Parathyroid adenoma (tissue), 2 donors: ENCODE results near the gene NAV2.

Source experiments
- H2AFZ ChIP-seq: fragments of 300-600 bp; sonication (generic); one replicate; pipeline ENCODE4 v1.7.0; 2017; ENCODE audit warnings: antibody characterized with exemption, mild to moderate bottlenecking
- H3K27ac ChIP-seq: fragments of 300-600 bp; sonication (generic); one replicate; pipeline ENCODE4 v1.7.0; 2017
- H3K27me3 ChIP-seq: fragments of 300-600 bp; sonication (generic); one replicate; pipeline ENCODE4 v1.7.0; 2017; ENCODE audit warnings: low read length; ENCODE audit not compliant: control insufficient read depth, insufficient read depth
- H3K36me3 ChIP-seq: fragments of 300-600 bp; sonication (generic); one replicate; pipeline ENCODE4 v1.7.0; 2017; ENCODE audit warnings: low read length; ENCODE audit not compliant: control insufficient read depth, insufficient read depth
- H3K4me1 ChIP-seq: fragments of 300-600 bp; sonication (generic); one replicate; pipeline ENCODE4 v1.7.0; 2017; ENCODE audit warnings: control low read depth
- H3K4me2 ChIP-seq: fragments of 300-600 bp; sonication (generic); one replicate; pipeline ENCODE4 v1.7.0; 2017; ENCODE audit warnings: low read length
- H3K4me3 ChIP-seq: fragments of 300-600 bp; sonication (generic); one replicate; pipeline ENCODE4 v1.7.0; 2017; ENCODE audit warnings: low read depth, low read length
- H3K79me2 ChIP-seq: fragments of 300-600 bp; sonication (generic); one replicate; pipeline ENCODE4 v1.7.0; 2017; ENCODE audit warnings: control low read depth
- H3K9ac ChIP-seq: fragments of 300-600 bp; sonication (generic); one replicate; pipeline ENCODE4 v1.7.0; 2017; ENCODE audit warnings: mild to moderate bottlenecking
- H3K9me3 ChIP-seq: fragments of 300-600 bp; sonication (generic); one replicate; pipeline ENCODE4 v1.7.0; 2017; ENCODE audit warnings: low read length; ENCODE audit not compliant: control insufficient read depth
- CTCF ChIP-seq: fragments of 300-600 bp; sonication (generic); IDR thresholded peaks from one replicate; pipeline ENCODE4 v1.7.0; 2017; ENCODE audit warnings: antibody characterized with exemption, mild to moderate bottlenecking
- donor health status: primary hyperparathyroidism.

The NAV2 gene

GRCh38 chr11:19674836-19675235 lies 37.8 kb upstream of the NAV2 start:
- Histone ChIP-seq H3K27ac (no peak overlapping the region), H3K9me3 (no peaks in the 10 kb centered on the region)

GRCh38 chr11:19675397-19675796 lies 37.2 kb upstream of the NAV2 start:
- Histone ChIP-seq H3K4me2 (no peak overlapping the region), H2AFZ (no peak overlapping the region), H3K4me1 (no peaks in the 10 kb centered on the region), H3K27me3 (no peaks in the 10 kb centered on the region), H3K9me3 (no peaks in the 10 kb centered on the region), H3K27ac (no peak overlapping the region), H3K36me3 (no peaks in the 10 kb centered on the region), H3K9ac (no peak overlapping the region), H3K79me2 (no peaks in the 10 kb centered on the region), H3K4me3 (no peak overlapping the region)
- TF ChIP-seq CTCF, result no peak

More at GRCh38 chr11:19674836-19675235, 37.8 kb upstream of the NAV2 start:
- TF ChIP-seq CTCF, result no peak
- Histone ChIP-seq H3K9ac (no peak overlapping the region), H3K27me3 (no peaks in the 10 kb centered on the region), H3K36me3 (no peaks in the 10 kb centered on the region), H2AFZ (no peak overlapping the region), H3K4me2 (no peak overlapping the region), H3K79me2 (no peaks in the 10 kb centered on the region), H3K4me3 (no peak overlapping the region), H3K4me1 (no peaks in the 10 kb centered on the region)

GRCh38 chr11:19676475-19677380 lies 35.9 kb upstream of the NAV2 start:
- no peaks in the 10 kb centered on the region for H3K79me2 ChIP-seq
- H3K9me3 ChIP-seq, result no peaks in the 10 kb centered on the region
- H3K4me2 ChIP-seq, result no peak overlapping the region
- TF ChIP-seq CTCF, result no peak
- H3K4me3 ChIP-seq, result no peak overlapping the region
- no peaks in the 10 kb centered on the region for H3K27me3 ChIP-seq
- H2AFZ ChIP-seq, result no peak overlapping the region
- H3K27ac ChIP-seq, result peak overlapping the region; percentile 67
- H3K9ac ChIP-seq, result no peak overlapping the region
- no peaks in the 10 kb centered on the region for H3K36me3 ChIP-seq
- H3K4me1 ChIP-seq, result no peaks in the 10 kb centered on the region

- peak overlapping the region; percentile 67 for H3K27ac ChIP-seq
- H3K4me3 ChIP-seq, result no peak overlapping the region
- H2AFZ ChIP-seq, result no peak overlapping the region
- no peaks in the 10 kb centered on the region for H3K27me3 ChIP-seq
- no peaks in the 10 kb centered on the region for H3K9me3 ChIP-seq
- no peak overlapping the region for H3K9ac ChIP-seq
- H3K4me1 ChIP-seq, result no peaks in the 10 kb centered on the region
- H3K36me3 ChIP-seq, result no peaks in the 10 kb centered on the region
- TF ChIP-seq CTCF, result no peak
- no peaks in the 10 kb centered on the region for H3K79me2 ChIP-seq
- no peak overlapping the region for H3K4me2 ChIP-seq
Measured at GRCh38 chr11:19677381-19678080, 35.1 kb upstream of the NAV2 start.
